Natural killer cell (primary cell): ENCODE data around the gene HPDL. TPM values are rescaled to one million over a fixed set of nuclear protein-coding genes. Genes with fewer than 3 reads are reported as not detected.

Experiments used
- ATAC-seq, 3 donors: fragments of 150-1000 bp in 2 of 3; fragments of 200-7000 bp in 1 of 3; cut with Tn5 transposase; 1 replicate in 1 of 3; 2 replicates in 2 of 3; pipeline ENCODE4 v1.10.0; 2021; ENCODE audit warnings: mild to moderate bottlenecking in 2 of 3, moderate library complexity in 2 of 3
- DNase-seq, 2 donors: peaks; one replicate each; pipeline versions ENCODE4 v3.0.0 to v3.0.0-alpha.2; 2013 to 2021; ENCODE audit warnings: mixed read lengths in 1 of 2
- H3K27ac ChIP-seq: one replicate; pipeline ENCODE4 v1.5.1; 2013; ENCODE audit warnings: mild to moderate bottlenecking, low read length
- H3K27me3 ChIP-seq: one replicate; pipeline ENCODE4 v1.6.1; 2013; ENCODE audit warnings: low read length; ENCODE audit not compliant: control insufficient read depth, insufficient read depth
- H3K36me3 ChIP-seq: one replicate; pipeline ENCODE4 v1.6.1; 2013; ENCODE audit warnings: low read length; ENCODE audit not compliant: control insufficient read depth, insufficient read depth
- H3K4me1 ChIP-seq: one replicate; pipeline ENCODE4 v1.6.1; 2013; ENCODE audit warnings: low read length; ENCODE audit not compliant: control insufficient read depth, insufficient read depth
- H3K4me3 ChIP-seq: one replicate; pipeline ENCODE4 v1.5.1; 2013; ENCODE audit warnings: low read length
- H3K9me3 ChIP-seq: one replicate; pipeline ENCODE4 v1.6.1; 2013; ENCODE audit warnings: low read length; ENCODE audit not compliant: control insufficient read depth, insufficient read depth
- H3K27ac Mint-ChIP-seq, 2 donors: one replicate each; pipeline ENCODE4 v1.8.0; 2022; ENCODE audit warnings: mild to moderate bottlenecking in 2 of 2, mixed read lengths in 2 of 2, moderate library complexity in 1 of 2
- H3K27me3 Mint-ChIP-seq, 2 donors: one replicate each; pipeline ENCODE4 v1.8.0; 2022; ENCODE audit warnings: low read depth in 2 of 2, mixed read lengths in 2 of 2
- H3K36me3 Mint-ChIP-seq: one replicate; pipeline ENCODE4 v1.8.0; 2022; ENCODE audit warnings: mixed read lengths
- H3K4me1 Mint-ChIP-seq, 2 donors: one replicate each; pipeline ENCODE4 v1.8.0; 2022; ENCODE audit warnings: mixed read lengths in 2 of 2
- H3K4me3 Mint-ChIP-seq: one replicate; pipeline ENCODE4 v1.8.0; 2022; ENCODE audit warnings: mild to moderate bottlenecking, moderate library complexity, mixed read lengths
- H3K9me3 Mint-ChIP-seq, 2 donors: one replicate each; pipeline ENCODE4 v1.8.0; 2022; ENCODE audit warnings: mixed read lengths in 2 of 2
- WGBS: methylation state at CpG from one replicate; pipeline ENCODE4 v1.1.7; 2013; ENCODE audit warnings: missing lambda C conversion rate; ENCODE audit not compliant: insufficient coverage; 5-methylcytosine and 5-hydroxymethylcytosine counted together
- intact Hi-C: fragments of 100-400 bp; cut with micrococcal nuclease; formaldehyde crosslinking; loops from one replicate; pipeline ENCODE4 v1.14.2; 2022
- total RNA-seq, 4 donors: library from RNA; stranded (reverse); fragments of 120-200 nt in 1 of 4; gene quantifications; one replicate each; pipeline versions ENCODE4 v1.2.3 to v1.2.4, GENCODE V29; 2013 to 2022
- TF ChIP-seq, protein P1 (sequence below): fragments of 200-600 bp; IDR thresholded peaks from one replicate; pipeline ENCODE4 v1.8.0; 2022; ENCODE audit warnings: antibody characterized with exemption

Gene HPDL
- total RNA-seq, 3 donors from 2014 or later (not counting 1 experiment from before 2014, with no cell fraction given) = 0.38 to 0.45 TPM; not detected in 1

DNA sequence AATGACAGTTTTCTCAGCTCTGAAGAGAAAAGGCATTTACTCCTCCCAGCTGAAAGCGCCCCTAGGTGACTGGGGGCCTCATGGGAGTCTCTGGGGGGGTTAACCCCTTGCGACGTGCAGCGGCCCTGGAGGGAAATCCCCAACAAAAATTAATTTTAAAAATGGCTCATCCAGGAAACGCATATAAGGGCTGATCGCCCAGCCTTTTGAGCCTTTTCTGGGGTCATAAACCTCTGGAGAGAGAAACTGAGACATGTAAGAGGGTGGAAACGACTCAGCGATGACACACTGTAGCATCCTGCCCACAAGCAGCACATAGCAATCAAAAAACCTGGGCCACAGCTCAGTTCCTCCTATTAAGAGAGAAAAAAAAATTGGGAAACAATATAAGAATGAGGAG, 20.4 kb upstream of the HPDL start:
- Histone ChIP-seq H3K4me1 (peaks cover 17% of the 10 kb centered on the region), H3K4me3 (no peak overlapping the region), H3K9me3 (no peaks in the 10 kb centered on the region), H3K36me3 (no peaks in the 10 kb centered on the region), H3K27me3 (no peaks in the 10 kb centered on the region), H3K27ac (no peak overlapping the region)
- H3K27ac Mint-ChIP-seq = no peak overlapping the region
- no peaks in the 10 kb centered on the region for H3K36me3 Mint-ChIP-seq
- 60% methylated on average over 6 of the region's 8 CpGs for WGBS
- no peaks in the 10 kb centered on the region for H3K9me3 Mint-ChIP-seq
- TF ChIP-seq, protein P1, sequence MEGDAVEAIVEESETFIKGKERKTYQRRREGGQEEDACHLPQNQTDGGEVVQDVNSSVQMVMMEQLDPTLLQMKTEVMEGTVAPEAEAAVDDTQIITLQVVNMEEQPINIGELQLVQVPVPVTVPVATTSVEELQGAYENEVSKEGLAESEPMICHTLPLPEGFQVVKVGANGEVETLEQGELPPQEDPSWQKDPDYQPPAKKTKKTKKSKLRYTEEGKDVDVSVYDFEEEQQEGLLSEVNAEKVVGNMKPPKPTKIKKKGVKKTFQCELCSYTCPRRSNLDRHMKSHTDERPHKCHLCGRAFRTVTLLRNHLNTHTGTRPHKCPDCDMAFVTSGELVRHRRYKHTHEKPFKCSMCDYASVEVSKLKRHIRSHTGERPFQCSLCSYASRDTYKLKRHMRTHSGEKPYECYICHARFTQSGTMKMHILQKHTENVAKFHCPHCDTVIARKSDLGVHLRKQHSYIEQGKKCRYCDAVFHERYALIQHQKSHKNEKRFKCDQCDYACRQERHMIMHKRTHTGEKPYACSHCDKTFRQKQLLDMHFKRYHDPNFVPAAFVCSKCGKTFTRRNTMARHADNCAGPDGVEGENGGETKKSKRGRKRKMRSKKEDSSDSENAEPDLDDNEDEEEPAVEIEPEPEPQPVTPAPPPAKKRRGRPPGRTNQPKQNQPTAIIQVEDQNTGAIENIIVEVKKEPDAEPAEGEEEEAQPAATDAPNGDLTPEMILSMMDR = no peak
- DNase-seq (no peak), ATAC-seq (no peak)
- H3K4me1 Mint-ChIP-seq = peaks cover 9 to 12% of the 10 kb centered on the region in 2 donors
- no peaks in the 10 kb centered on the region for H3K27me3 Mint-ChIP-seq
- H3K4me3 Mint-ChIP-seq = no peak overlapping the region
- intact Hi-C loops = no loop called here

DNA sequence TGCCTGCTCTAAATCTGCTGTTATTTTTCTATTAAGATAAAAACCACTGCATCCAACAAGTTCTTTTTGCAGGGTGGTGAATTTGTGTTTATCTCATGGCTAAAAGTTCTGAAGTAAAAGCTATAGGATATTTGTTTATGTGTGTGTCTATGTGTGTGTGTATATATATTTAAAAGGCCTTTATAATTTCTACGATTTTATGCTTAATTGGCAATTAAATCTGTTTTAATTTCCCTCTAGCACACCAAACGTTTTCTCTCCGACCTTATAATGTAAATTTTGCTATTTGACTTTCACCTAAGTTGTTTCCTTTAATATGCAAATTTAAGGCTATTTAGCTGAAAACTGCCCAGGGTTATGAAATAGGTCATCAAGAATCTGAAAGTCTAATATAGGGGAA, 19.8 kb upstream of the HPDL start:
- Mint-ChIP-seq H3K27ac (no peak overlapping the region), H3K36me3 (no peaks in the 10 kb centered on the region), H3K4me1 (peaks cover 9 to 12% of the 10 kb centered on the region in 2 donors), H3K27me3 (no peaks in the 10 kb centered on the region), H3K4me3 (no peak overlapping the region), H3K9me3 (no peaks in the 10 kb centered on the region)
- WGBS = no CpG with 5 or more reads among the region's 3 CpGs
- TF ChIP-seq, protein P1 = no peak
- intact Hi-C loops = no loop called here
- ATAC-seq = no peak
- no peak overlapping the region for H3K27ac ChIP-seq
- no peaks in the 10 kb centered on the region for H3K27me3 ChIP-seq
- DNase-seq = no peak
- H3K9me3 ChIP-seq = no peaks in the 10 kb centered on the region
- peaks cover 17% of the 10 kb centered on the region for H3K4me1 ChIP-seq
- no peak overlapping the region for H3K4me3 ChIP-seq
- no peaks in the 10 kb centered on the region for H3K36me3 ChIP-seq

DNA sequence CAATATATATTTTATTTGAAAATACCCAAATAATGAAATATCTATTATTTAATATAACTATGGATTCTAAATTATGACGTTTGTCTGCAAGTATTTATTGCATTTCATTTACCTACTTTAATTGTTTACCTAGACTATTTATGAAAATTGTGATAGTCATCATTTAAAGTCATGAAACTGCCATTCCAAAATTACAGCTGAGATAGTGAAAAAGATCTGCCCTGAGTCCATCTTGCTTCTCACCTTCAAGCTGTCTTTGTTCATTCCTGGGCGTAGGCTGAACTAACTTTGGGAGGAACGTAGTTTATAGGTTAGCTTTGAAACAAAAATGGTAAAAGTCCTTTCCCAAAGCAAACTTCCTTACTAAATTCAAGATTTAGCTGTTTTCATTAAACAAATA, 12.4 kb upstream of the HPDL start:
- no peaks in the 10 kb centered on the region for H3K9me3 Mint-ChIP-seq
- Histone ChIP-seq H3K27me3 (no peaks in the 10 kb centered on the region), H3K9me3 (no peaks in the 10 kb centered on the region), H3K27ac (no peak overlapping the region), H3K4me1 (no peaks in the 10 kb centered on the region), H3K36me3 (no peaks in the 10 kb centered on the region), H3K4me3 (no peak overlapping the region)
- no peak overlapping the region for H3K4me3 Mint-ChIP-seq
- no peak for ATAC-seq
- DNase-seq = no peak
- 82% methylated on average over 2 of the region's 3 CpGs for WGBS
- intact Hi-C loops = no loop called here
- H3K36me3 Mint-ChIP-seq = no peaks in the 10 kb centered on the region
- H3K27me3 Mint-ChIP-seq = peaks cover 0 to 2% of the 10 kb centered on the region in 2 donors
- no peaks in the 10 kb centered on the region for H3K4me1 Mint-ChIP-seq
- TF ChIP-seq, protein P1 = no peak
- H3K27ac Mint-ChIP-seq = no peak overlapping the region

DNA sequence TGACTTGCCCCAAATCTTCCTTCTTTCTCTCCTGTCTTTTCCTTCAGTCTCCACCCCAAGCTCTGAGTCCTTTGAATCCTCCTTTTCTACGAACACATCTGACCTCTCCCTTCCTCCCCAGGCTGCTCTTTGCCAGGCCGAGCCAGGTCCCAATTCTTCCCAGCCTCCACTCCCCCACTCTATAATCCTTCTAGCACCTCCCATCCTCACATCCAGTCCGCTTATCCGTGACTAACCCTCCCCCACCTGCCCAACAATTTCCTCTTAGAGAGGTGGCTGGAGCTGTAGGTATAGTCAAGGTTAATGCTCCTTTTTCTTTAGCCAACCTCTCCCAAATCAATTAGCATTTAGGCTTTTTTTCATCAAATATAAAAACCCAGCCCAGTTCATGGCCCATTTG, 9.5 kb upstream of the HPDL start:
- ATAC-seq (no peak), DNase-seq (no peak)
- Histone ChIP-seq H3K9me3 (no peaks in the 10 kb centered on the region), H3K27me3 (no peaks in the 10 kb centered on the region), H3K4me1 (no peaks in the 10 kb centered on the region), H3K4me3 (no peak overlapping the region), H3K27ac (no peak overlapping the region), H3K36me3 (no peaks in the 10 kb centered on the region)
- WGBS = 95% methylated on average over 3 of the region's 4 CpGs
- Mint-ChIP-seq H3K27me3 (peaks cover 0 to 2% of the 10 kb centered on the region in 2 donors), H3K36me3 (no peaks in the 10 kb centered on the region), H3K4me1 (no peaks in the 10 kb centered on the region), H3K4me3 (no peak overlapping the region), H3K27ac (no peak overlapping the region), H3K9me3 (no peaks in the 10 kb centered on the region)
- TF ChIP-seq, protein P1 = no peak
- intact Hi-C loops = no loop called here
